ENCODE measurements around the gene AGRN.
"Not testable (repeated sequence)": the region's sequence is repeated elsewhere in the genome, so short reads cannot be mapped to it uniquely, and the experiment has no call there.

- TF ChIP-seq CTCF, POLR2A (IDR thresholded peaks at IDR 0.05): not testable (repeated sequence)
These were observed 7.2 kb upstream of the AGRN start for GRCh38 chr1:1012736-1013104.

Measured in thyroid gland (tissue), 4 donors.